Measurements from ENCODE around the gene IGFBP7. TPM values are rescaled to one million over a fixed set of nuclear protein-coding genes. Genes with fewer than 3 reads are reported as not detected.

IGFBP7 gene
- total RNA-seq, 2 experiments from 2014 or later: not detected

GRCh38 chr4:57023104-57023503, 87.1 kb downstream of the IGFBP7 start:
- Histone ChIP-seq H4K20me1 (ENCODE audit: insufficient read depth, low read length) (no peaks in the 10 kb centered on the region), H2AFZ (ENCODE audit: low read length) (no peak overlapping the region), H3K9me2 (ENCODE audit: insufficient read depth, low read length) (no peaks in the 10 kb centered on the region), H3K4me1 (ENCODE audit: insufficient read depth, low read length, poor library complexity, severe bottlenecking) (no peaks in the 10 kb centered on the region), H3K79me2 (ENCODE audit: insufficient read depth, low read depth, low read length) (no peaks in the 10 kb centered on the region), H3K9me3 (ENCODE audit: low read length) (no peaks in the 10 kb centered on the region), H3K36me3 (ENCODE audit: insufficient read depth, low read length) (peaks cover 100% of the 10 kb centered on the region), H3K27ac (ENCODE audit: low read depth, low read length, poor library complexity, severe bottlenecking) (no peak overlapping the region), H3K4me3 (ENCODE audit: low read depth, low read length, poor library complexity, severe bottlenecking) (no peak overlapping the region), H3K4me2 (ENCODE audit: low read length) (no peak overlapping the region)
- TF ChIP-seq EZH2phosphoT487 (IDR thresholded peaks at IDR 0.05; ENCODE audit: borderline replicate concordance, low read depth, low read length) (no peak), CTCF (conservative IDR thresholded peaks at IDR 0.05; ENCODE audit: low read length) (no peak)
- BruUV-seq (replicated peaks): no TSS peak
- no peak for DNase-seq (ENCODE audit: low spot score)
- intact Hi-C loops (cut with micrococcal nuclease; ENCODE audit: unreplicated experiment): no loop called here
- ChIA-PET POLR2A (no interaction called here), CTCF (ENCODE audit: unreplicated experiment) (no interaction called here)

- H4K20me1 ChIP-seq (ENCODE audit: insufficient read depth, low read length): no peaks in the 10 kb centered on the region
- DNase-seq (ENCODE audit: low spot score): no peak
- peaks cover 95% of the 10 kb centered on the region for H3K36me3 ChIP-seq (ENCODE audit: insufficient read depth, low read length)
- ChIA-PET POLR2A (no interaction called here), CTCF (ENCODE audit: unreplicated experiment) (no interaction called here)
- H3K9me2 ChIP-seq (ENCODE audit: insufficient read depth, low read length): no peaks in the 10 kb centered on the region
- H3K9me3 ChIP-seq (ENCODE audit: low read length): no peaks in the 10 kb centered on the region
- no peak overlapping the region for H3K27ac ChIP-seq (ENCODE audit: low read depth, low read length, poor library complexity, severe bottlenecking)
- H3K4me2 ChIP-seq (ENCODE audit: low read length): no peak overlapping the region
- no TSS peak for BruUV-seq (replicated peaks)
- TF ChIP-seq CTCF (conservative IDR thresholded peaks at IDR 0.05; ENCODE audit: low read length) (no peak), EZH2phosphoT487 (IDR thresholded peaks at IDR 0.05; ENCODE audit: borderline replicate concordance, low read depth, low read length) (no peak)
- H2AFZ ChIP-seq (ENCODE audit: low read length): no peak overlapping the region
- intact Hi-C loops (cut with micrococcal nuclease; ENCODE audit: unreplicated experiment): no loop called here
- H3K4me3 ChIP-seq (ENCODE audit: low read depth, low read length, poor library complexity, severe bottlenecking): no peak overlapping the region
- H3K4me1 ChIP-seq (ENCODE audit: insufficient read depth, low read length, poor library complexity, severe bottlenecking): no peaks in the 10 kb centered on the region
- no peaks in the 10 kb centered on the region for H3K79me2 ChIP-seq (ENCODE audit: insufficient read depth, low read depth, low read length)
Measured at GRCh38 chr4:57020467-57021101, 89.6 kb downstream of the IGFBP7 start.

- no TSS peak for BruUV-seq (replicated peaks)
- ChIA-PET CTCF (ENCODE audit: unreplicated experiment) (no interaction called here), POLR2A (no interaction called here)
- DNase-seq (ENCODE audit: low spot score): no peak
- H3K27ac ChIP-seq (ENCODE audit: low read depth, low read length, poor library complexity, severe bottlenecking): no peak overlapping the region
- no peaks in the 10 kb centered on the region for H3K9me3 ChIP-seq (ENCODE audit: low read length)
- no peak overlapping the region for H3K4me3 ChIP-seq (ENCODE audit: low read depth, low read length, poor library complexity, severe bottlenecking)
- H3K9me2 ChIP-seq (ENCODE audit: insufficient read depth, low read length): no peaks in the 10 kb centered on the region
- H3K79me2 ChIP-seq (ENCODE audit: insufficient read depth, low read depth, low read length): no peaks in the 10 kb centered on the region
- H3K4me1 ChIP-seq (ENCODE audit: insufficient read depth, low read length, poor library complexity, severe bottlenecking): no peaks in the 10 kb centered on the region
- no peak overlapping the region for H3K4me2 ChIP-seq (ENCODE audit: low read length)
- H3K36me3 ChIP-seq (ENCODE audit: insufficient read depth, low read length): peaks cover 95% of the 10 kb centered on the region
- TF ChIP-seq EZH2phosphoT487 (IDR thresholded peaks at IDR 0.05; ENCODE audit: borderline replicate concordance, low read depth, low read length) (no peak), CTCF (conservative IDR thresholded peaks at IDR 0.05; ENCODE audit: low read length) (no peak)
- intact Hi-C loops (cut with micrococcal nuclease; ENCODE audit: unreplicated experiment): no loop called here
- H4K20me1 ChIP-seq (ENCODE audit: insufficient read depth, low read length): no peaks in the 10 kb centered on the region
- H2AFZ ChIP-seq (ENCODE audit: low read length): no peak overlapping the region
Measured at GRCh38 chr4:57018980-57019379, 91.2 kb downstream of the IGFBP7 start.
